ENCODE results near the gene ASCC1.

ASCC1 gene

GRCh38 chr10:72088889-72089575 is 127.0 kb downstream of the ASCC1 start:
- FAIRE-seq (peak; percentile 20), DNase-seq (ENCODE audit: insufficient read length, low spot score) (no peak)
- TF ChIP-seq TAF1 (IDR thresholded peaks at IDR 0.05; ENCODE audit: low read depth, low read length) (no peak), POU2F2 (IDR thresholded peaks at IDR 0.05; ENCODE audit: low read depth, low read length) (no peak), PAX5 (IDR thresholded peaks at IDR 0.05; ENCODE audit: insufficient read depth, low read length, severe bottlenecking) (no peak), POLR2A (IDR thresholded peaks at IDR 0.05; ENCODE audit: low read depth, low read length) (no peak), POLR2AphosphoS5 (IDR thresholded peaks at IDR 0.05; ENCODE audit: low read depth, low read length) (no peak), SPI1 (IDR thresholded peaks at IDR 0.05; ENCODE audit: low read depth, low read length) (no peak)

- DNase-seq (ENCODE audit: insufficient read length, low spot score) (peak; percentile 56), FAIRE-seq (peak; percentile 58)
- TF ChIP-seq PAX5 (IDR thresholded peaks at IDR 0.05; ENCODE audit: insufficient read depth, low read length, severe bottlenecking) (no peak), SPI1 (IDR thresholded peaks at IDR 0.05; ENCODE audit: low read depth, low read length) (no peak), POLR2AphosphoS5 (IDR thresholded peaks at IDR 0.05; ENCODE audit: low read depth, low read length) (no peak), POLR2A (IDR thresholded peaks at IDR 0.05; ENCODE audit: low read depth, low read length) (no peak), TAF1 (IDR thresholded peaks at IDR 0.05; ENCODE audit: low read depth, low read length) (no peak), POU2F2 (IDR thresholded peaks at IDR 0.05; ENCODE audit: low read depth, low read length) (no peak)
Measured at GRCh38 chr10:72087969-72088888, 127.8 kb downstream of the ASCC1 start, which contains the start of gene SPOCK2. TSS of gene SPOCK2 (minus strand) at chr10:72088551. CDS start at chr10:72088328, 223 bp downstream.

GRCh38 chr10:72087392-72087968 is 128.6 kb downstream of the ASCC1 start:
- FAIRE-seq (no peak), DNase-seq (ENCODE audit: insufficient read length, low spot score) (peak; percentile 55)
- TF ChIP-seq PAX5 (IDR thresholded peaks at IDR 0.05; ENCODE audit: insufficient read depth, low read length, severe bottlenecking) (no peak), TAF1 (IDR thresholded peaks at IDR 0.05; ENCODE audit: low read depth, low read length) (no peak), POLR2AphosphoS5 (IDR thresholded peaks at IDR 0.05; ENCODE audit: low read depth, low read length) (no peak), SPI1 (IDR thresholded peaks at IDR 0.05; ENCODE audit: low read depth, low read length) (no peak), POLR2A (IDR thresholded peaks at IDR 0.05; ENCODE audit: low read depth, low read length) (no peak), POU2F2 (IDR thresholded peaks at IDR 0.05; ENCODE audit: low read depth, low read length) (no peak)

- DNase-seq (ENCODE audit: insufficient read length, low spot score), result peak; percentile 68
- TF ChIP-seq POLR2A (IDR thresholded peaks at IDR 0.05; ENCODE audit: low read depth, low read length) (no peak), SPI1 (IDR thresholded peaks at IDR 0.05; ENCODE audit: low read depth, low read length) (peak; percentile 26; the same call in 1 of the 2 replicates)
- peak; percentile 52 for FAIRE-seq
Measured at GRCh38 chr10:72086466-72087391, 129.3 kb downstream of the ASCC1 start.

GRCh38 chr10:72085864-72086465 is 130.1 kb downstream of the ASCC1 start:
- FAIRE-seq (no peak), DNase-seq (ENCODE audit: insufficient read length, low spot score) (no peak)
- TF ChIP-seq POLR2A (IDR thresholded peaks at IDR 0.05; ENCODE audit: low read depth, low read length) (no peak), PAX5 (IDR thresholded peaks at IDR 0.05; ENCODE audit: insufficient read depth, low read length, severe bottlenecking) (no peak), SPI1 (IDR thresholded peaks at IDR 0.05; ENCODE audit: low read depth, low read length) (no peak), POU2F2 (IDR thresholded peaks at IDR 0.05; ENCODE audit: low read depth, low read length) (no peak)

GRCh38 chr10:72085166-72085565 is 130.9 kb downstream of the ASCC1 start:
- TF ChIP-seq SPI1 (IDR thresholded peaks at IDR 0.05; ENCODE audit: low read depth, low read length) (no peak), POLR2AphosphoS5 (IDR thresholded peaks at IDR 0.05; ENCODE audit: low read depth, low read length) (no peak), POU2F2 (IDR thresholded peaks at IDR 0.05; ENCODE audit: low read depth, low read length) (no peak), POLR2A (IDR thresholded peaks at IDR 0.05; ENCODE audit: low read depth, low read length) (no peak), PAX5 (IDR thresholded peaks at IDR 0.05; ENCODE audit: insufficient read depth, low read length, severe bottlenecking) (no peak), TAF1 (IDR thresholded peaks at IDR 0.05; ENCODE audit: low read depth, low read length) (no peak)
- DNase-seq (ENCODE audit: insufficient read length, low spot score) (no peak), FAIRE-seq (no peak)

- TF ChIP-seq TAF1 (IDR thresholded peaks at IDR 0.05; ENCODE audit: low read depth, low read length), result no peak
- TF ChIP-seq POLR2AphosphoS5 (IDR thresholded peaks at IDR 0.05; ENCODE audit: low read depth, low read length), result no peak
- TF ChIP-seq SPI1 (IDR thresholded peaks at IDR 0.05; ENCODE audit: low read depth, low read length), result no peak
- no peak for TF ChIP-seq POU2F2 (IDR thresholded peaks at IDR 0.05; ENCODE audit: low read depth, low read length)
- no peak for TF ChIP-seq POLR2A (IDR thresholded peaks at IDR 0.05; ENCODE audit: low read depth, low read length)
- no peak for TF ChIP-seq PAX5 (IDR thresholded peaks at IDR 0.05; ENCODE audit: insufficient read depth, low read length, severe bottlenecking)
- no peak for DNase-seq (ENCODE audit: insufficient read length, low spot score)
- no peak for FAIRE-seq
Measured at GRCh38 chr10:72083790-72084459, 132.2 kb downstream of the ASCC1 start.

Measured in GM12891 (cell line).